Dendritic cell treated with granulocyte-macrophage colony-stimulating factor and Interleukin-4, amounts not matched to agents 40 ng/mL and 50 ng/mL, for 4 days (primary cell): Measurements from ENCODE around the gene PAFAH2.

Experiments used
- H3K27ac Mint-ChIP-seq: one replicate; pipeline ENCODE4 v1.8.0; 2022; ENCODE audit warnings: mild to moderate bottlenecking, mixed read lengths
- H3K27me3 Mint-ChIP-seq: one replicate; pipeline ENCODE4 v1.8.0; 2022; ENCODE audit warnings: mild to moderate bottlenecking, mixed read lengths
- H3K36me3 Mint-ChIP-seq: one replicate; pipeline ENCODE4 v1.8.0; 2022; ENCODE audit warnings: low read depth, mixed read lengths
- H3K4me1 Mint-ChIP-seq: one replicate; pipeline ENCODE4 v1.8.0; 2022; ENCODE audit warnings: low read depth, mixed read lengths
- H3K4me3 Mint-ChIP-seq: one replicate; pipeline ENCODE4 v1.8.0; 2022; ENCODE audit warnings: mild to moderate bottlenecking, moderate library complexity, mixed read lengths
- H3K9me3 Mint-ChIP-seq: one replicate; pipeline ENCODE4 v1.8.0; 2022; ENCODE audit warnings: mixed read lengths
- intact Hi-C: fragments of 100-400 bp; cut with micrococcal nuclease; formaldehyde crosslinking; loops from one replicate; pipeline ENCODE4 v1.15.0; 2022

PAFAH2 gene

GRCh38 chr1:26036756-26037281, 39.0 kb upstream of the PAFAH2 start:
- peaks cover 7% of the 10 kb centered on the region for H3K36me3 Mint-ChIP-seq
- intact Hi-C loops, result loop anchor here (5.0 kb wide), 1 partner anchor 125 kb away; no protein-coding TSS in a partner anchor
- H3K27me3 Mint-ChIP-seq, result peaks cover 62% of the 10 kb centered on the region
- peaks cover 32% of the 10 kb centered on the region for H3K4me1 Mint-ChIP-seq
- no peak overlapping the region for H3K4me3 Mint-ChIP-seq
- no peaks in the 10 kb centered on the region for H3K9me3 Mint-ChIP-seq
- H3K27ac Mint-ChIP-seq, result no peak overlapping the region

GRCh38 chr1:26035959-26036755, 38.3 kb upstream of the PAFAH2 start:
- Mint-ChIP-seq H3K27me3 (peaks cover 59% of the 10 kb centered on the region), H3K36me3 (peaks cover 7% of the 10 kb centered on the region), H3K27ac (peak overlapping the region; percentile 81), H3K9me3 (no peaks in the 10 kb centered on the region), H3K4me1 (peaks cover 35% of the 10 kb centered on the region), H3K4me3 (peak overlapping the region; percentile 93)
- intact Hi-C loops, result loop anchor here (5.0 kb wide), 1 partner anchor 126 kb away; no protein-coding TSS in a partner anchor

DNA sequence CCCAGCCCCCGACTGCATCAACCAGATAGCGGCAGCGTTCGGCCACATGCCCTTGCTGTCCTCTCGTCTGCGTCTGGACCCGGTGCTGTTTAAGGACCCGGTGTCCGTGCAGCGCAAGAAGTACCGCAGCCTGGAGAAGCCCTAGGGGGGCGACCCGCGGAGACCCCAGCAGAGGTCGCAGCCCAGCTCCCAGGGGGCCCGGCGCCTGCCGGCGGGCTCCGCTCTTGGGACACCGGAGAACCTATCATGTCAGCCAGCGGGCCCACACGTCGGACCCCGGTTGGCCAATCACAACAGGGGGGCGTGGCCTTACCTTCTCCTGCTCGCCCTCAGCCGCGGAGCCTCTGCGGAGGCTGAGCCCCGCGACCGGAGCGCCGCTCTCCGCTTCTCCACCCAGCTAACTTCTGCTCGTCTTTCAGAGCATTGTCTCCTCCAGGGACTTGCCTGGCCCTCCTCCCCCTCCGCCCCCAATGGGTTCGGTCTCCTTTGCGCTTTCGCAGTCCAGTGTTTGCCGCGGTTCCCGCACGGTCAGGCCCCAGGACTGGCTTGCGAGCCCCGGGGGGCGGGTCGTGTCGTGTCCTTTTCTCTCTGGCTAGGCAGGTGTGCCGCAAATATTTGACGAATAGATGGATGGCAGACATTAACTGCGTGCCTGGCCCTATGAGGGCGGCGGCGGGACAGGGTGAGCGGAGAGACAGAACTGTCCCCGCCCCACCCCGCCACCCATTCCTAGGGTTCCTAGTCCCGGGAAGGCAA, 37.5 kb upstream of the PAFAH2 start:
- Mint-ChIP-seq H3K36me3 (peaks cover 7% of the 10 kb centered on the region), H3K4me1 (peaks cover 41% of the 10 kb centered on the region), H3K4me3 (peak overlapping the region; percentile 93), H3K9me3 (no peaks in the 10 kb centered on the region), H3K27ac (peak overlapping the region; percentile 81), H3K27me3 (peaks cover 63% of the 10 kb centered on the region)
- intact Hi-C loops, result loop anchor here (5.0 kb wide), 1 partner anchor 127 kb away; no protein-coding TSS in a partner anchor

GRCh38 chr1:26034504-26035202, 36.8 kb upstream of the PAFAH2 start:
- H3K36me3 Mint-ChIP-seq, result peaks cover 7% of the 10 kb centered on the region
- H3K4me1 Mint-ChIP-seq, result peaks cover 41% of the 10 kb centered on the region
- H3K27ac Mint-ChIP-seq, result peak overlapping the region; percentile 81
- H3K4me3 Mint-ChIP-seq, result peak overlapping the region; percentile 93
- peaks cover 61% of the 10 kb centered on the region for H3K27me3 Mint-ChIP-seq
- intact Hi-C loops, result loop anchor here (5.0 kb wide), 1 partner anchor 128 kb away; no protein-coding TSS in a partner anchor
- H3K9me3 Mint-ChIP-seq, result no peaks in the 10 kb centered on the region

DNA sequence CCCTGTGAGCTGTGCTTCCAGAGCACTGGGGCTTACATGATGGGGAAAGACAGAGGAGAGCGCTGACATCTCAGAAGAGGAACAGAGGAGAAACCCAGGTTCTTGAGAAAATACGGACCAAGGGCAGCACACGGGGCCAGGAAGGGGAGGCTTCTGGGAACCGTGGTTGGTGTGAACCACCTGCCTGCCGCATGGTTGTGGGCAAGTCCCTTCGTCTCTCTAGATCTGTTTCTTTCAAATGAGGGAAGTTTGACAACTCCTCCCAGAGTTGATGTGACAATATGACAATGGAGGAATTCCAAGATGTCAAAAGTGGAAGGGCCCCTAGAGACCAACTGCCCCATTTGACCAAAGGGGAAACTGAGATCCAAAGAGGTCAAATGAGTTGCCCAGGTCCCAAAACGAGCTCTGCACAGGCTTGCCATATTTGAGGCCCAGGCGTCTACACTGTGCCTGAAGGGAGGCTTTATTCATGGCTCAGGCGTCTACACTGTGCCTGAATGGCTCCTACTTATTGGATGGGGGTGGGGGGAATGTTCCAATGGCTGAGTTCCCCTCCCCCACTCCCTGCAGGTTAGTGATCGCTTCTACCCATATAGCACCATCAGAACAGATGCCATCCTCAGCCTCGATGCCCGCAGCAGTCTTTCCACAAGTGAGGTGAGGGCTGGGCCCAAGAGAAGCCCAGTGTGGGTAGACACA, 34.9 kb upstream of the PAFAH2 start:
- peaks cover 7% of the 10 kb centered on the region for H3K36me3 Mint-ChIP-seq
- intact Hi-C loops, result no loop called here
- H3K4me1 Mint-ChIP-seq, result peaks cover 56% of the 10 kb centered on the region
- H3K27me3 Mint-ChIP-seq, result peaks cover 57% of the 10 kb centered on the region
- H3K4me3 Mint-ChIP-seq, result no peak overlapping the region
- H3K9me3 Mint-ChIP-seq, result no peaks in the 10 kb centered on the region
- H3K27ac Mint-ChIP-seq, result peak overlapping the region; percentile 11

DNA sequence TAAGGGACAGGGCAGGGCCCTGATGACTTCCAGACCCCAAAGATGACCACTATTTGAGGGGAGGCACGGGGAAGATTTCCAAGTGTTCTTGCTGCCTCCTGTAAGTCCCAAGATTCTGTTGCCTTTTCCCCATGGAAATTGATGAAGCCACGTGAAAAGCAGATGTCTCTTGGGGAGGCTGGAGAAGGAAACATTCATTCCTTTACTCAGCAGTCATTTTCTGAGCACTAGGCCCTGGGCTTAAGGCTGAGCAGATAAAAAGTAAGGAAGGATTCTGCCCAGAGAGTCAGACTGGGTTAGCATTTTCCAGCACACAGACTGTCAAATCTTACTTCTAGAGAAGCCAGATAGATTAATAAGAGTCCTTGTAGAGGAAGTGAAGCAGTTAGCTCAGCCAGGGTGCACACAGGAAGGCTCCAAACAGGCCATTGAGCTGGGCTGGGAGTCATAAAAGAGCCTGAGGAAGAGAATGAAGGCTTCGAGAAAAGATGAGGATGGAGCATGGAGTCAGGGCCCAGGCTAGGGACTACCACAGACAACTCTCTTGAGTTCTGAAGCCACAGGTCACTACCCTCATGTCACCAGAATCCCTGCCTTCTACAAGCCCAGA, 33.9 kb upstream of the PAFAH2 start:
- H3K27me3 Mint-ChIP-seq, result peaks cover 51% of the 10 kb centered on the region
- no peak overlapping the region for H3K4me3 Mint-ChIP-seq
- peaks cover 7% of the 10 kb centered on the region for H3K36me3 Mint-ChIP-seq
- H3K9me3 Mint-ChIP-seq, result no peaks in the 10 kb centered on the region
- H3K27ac Mint-ChIP-seq, result peak overlapping the region; percentile 11
- H3K4me1 Mint-ChIP-seq, result peaks cover 67% of the 10 kb centered on the region
- intact Hi-C loops, result no loop called here

DNA sequence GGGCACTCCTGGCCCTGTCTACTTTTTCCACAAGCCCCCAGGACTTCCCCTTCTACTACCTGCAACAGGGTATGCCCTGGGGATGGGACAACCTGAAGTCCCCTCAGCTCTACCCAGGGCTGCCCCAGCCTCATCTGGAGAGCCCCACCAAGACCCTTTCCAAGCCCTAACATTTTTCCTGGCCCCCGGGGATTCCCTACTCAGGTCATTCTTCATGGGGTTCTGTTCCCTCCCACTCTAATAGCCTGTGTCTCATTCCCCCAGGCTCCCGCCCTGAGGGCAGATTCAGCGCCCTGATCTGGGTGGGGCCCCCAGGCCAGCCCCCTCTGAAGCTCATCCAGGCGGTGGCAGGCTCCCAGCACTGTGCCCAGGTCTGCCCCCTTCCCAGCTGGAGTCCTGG, 33.3 kb upstream of the PAFAH2 start:
- Mint-ChIP-seq H3K27ac (no peak overlapping the region), H3K4me3 (no peak overlapping the region), H3K36me3 (peaks cover 7% of the 10 kb centered on the region), H3K4me1 (peaks cover 69% of the 10 kb centered on the region), H3K27me3 (peaks cover 47% of the 10 kb centered on the region), H3K9me3 (no peaks in the 10 kb centered on the region)
- intact Hi-C loops, result no loop called here

GRCh38 chr1:26029864-26030481, 32.1 kb upstream of the PAFAH2 start:
- Mint-ChIP-seq H3K4me1 (peaks cover 57% of the 10 kb centered on the region), H3K27me3 (peaks cover 44% of the 10 kb centered on the region), H3K27ac (no peak overlapping the region), H3K4me3 (no peak overlapping the region), H3K36me3 (no peaks in the 10 kb centered on the region), H3K9me3 (no peaks in the 10 kb centered on the region)
- intact Hi-C loops, result no loop called here

DNA sequence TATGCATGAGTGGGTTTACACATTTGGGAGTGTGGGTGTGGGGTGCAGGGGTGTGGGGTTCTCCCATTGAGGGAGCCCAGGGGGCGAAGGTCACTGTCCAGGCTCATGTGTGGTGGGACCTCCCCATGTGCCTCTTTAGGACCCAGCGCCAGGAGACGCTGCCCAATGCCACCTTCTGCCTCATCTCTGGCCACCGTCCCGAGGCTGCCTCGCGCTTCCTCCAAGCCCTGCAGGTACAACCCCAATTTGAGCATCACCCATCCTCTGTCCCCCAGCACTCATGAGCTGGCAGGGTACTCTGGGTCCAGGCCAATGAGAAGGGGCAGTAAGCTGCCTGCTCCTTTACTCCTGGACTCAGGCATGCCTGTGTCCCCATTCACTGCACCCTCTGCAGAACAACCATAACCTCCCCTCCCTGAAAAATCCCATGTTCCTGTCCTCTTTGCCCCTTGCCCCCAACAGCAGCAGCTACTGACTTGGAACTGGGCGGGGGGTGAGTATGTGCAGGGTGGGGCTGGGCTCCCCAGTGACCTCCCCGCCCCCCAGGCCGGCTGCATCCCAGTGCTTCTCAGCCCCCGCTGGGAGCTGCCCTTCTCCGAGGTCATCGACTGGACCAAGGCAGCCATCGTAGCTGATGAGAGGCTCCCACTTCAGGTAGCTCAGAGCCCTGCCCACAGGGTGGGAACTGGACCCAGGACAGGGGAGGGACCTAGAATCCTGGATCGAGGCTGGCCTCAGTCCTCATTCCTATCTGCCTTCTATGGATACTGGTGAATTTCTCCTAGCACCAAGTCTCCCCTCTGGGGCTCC, 31.4 kb upstream of the PAFAH2 start:
- Mint-ChIP-seq H3K4me3 (no peak overlapping the region), H3K4me1 (peaks cover 50% of the 10 kb centered on the region), H3K27ac (no peak overlapping the region), H3K27me3 (peaks cover 40% of the 10 kb centered on the region), H3K36me3 (no peaks in the 10 kb centered on the region), H3K9me3 (no peaks in the 10 kb centered on the region)
- intact Hi-C loops, result no loop called here

DNA sequence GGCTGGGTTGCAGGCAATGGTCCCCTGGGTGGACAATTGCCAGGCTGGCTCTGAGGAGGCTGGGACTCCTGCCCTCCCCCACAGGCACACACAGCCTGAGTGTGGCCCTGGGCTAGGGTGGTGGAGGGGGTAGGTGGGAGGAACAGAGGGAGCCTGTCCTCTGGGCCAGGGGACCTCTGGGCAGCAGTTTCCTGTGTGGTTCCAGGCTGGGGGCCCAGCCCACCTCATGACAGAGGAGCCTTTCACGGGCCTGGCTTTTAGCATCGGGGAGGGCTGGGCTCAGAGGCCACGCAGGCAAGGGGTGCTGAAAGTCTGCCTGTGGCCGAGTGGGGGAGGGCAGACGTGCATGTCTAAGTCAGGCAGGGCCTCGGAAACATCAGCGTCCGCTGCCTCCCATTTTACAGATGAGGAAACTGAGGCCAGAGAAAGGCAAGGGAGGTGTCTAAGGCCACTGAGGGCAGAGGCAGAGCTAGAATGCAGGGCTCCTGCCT, 30.7 kb upstream of the PAFAH2 start:
- Mint-ChIP-seq H3K4me3 (no peak overlapping the region), H3K27ac (peak overlapping the region; percentile 75), H3K36me3 (no peaks in the 10 kb centered on the region), H3K4me1 (peaks cover 49% of the 10 kb centered on the region), H3K27me3 (peaks cover 34% of the 10 kb centered on the region), H3K9me3 (no peaks in the 10 kb centered on the region)
- intact Hi-C loops, result no loop called here

DNA sequence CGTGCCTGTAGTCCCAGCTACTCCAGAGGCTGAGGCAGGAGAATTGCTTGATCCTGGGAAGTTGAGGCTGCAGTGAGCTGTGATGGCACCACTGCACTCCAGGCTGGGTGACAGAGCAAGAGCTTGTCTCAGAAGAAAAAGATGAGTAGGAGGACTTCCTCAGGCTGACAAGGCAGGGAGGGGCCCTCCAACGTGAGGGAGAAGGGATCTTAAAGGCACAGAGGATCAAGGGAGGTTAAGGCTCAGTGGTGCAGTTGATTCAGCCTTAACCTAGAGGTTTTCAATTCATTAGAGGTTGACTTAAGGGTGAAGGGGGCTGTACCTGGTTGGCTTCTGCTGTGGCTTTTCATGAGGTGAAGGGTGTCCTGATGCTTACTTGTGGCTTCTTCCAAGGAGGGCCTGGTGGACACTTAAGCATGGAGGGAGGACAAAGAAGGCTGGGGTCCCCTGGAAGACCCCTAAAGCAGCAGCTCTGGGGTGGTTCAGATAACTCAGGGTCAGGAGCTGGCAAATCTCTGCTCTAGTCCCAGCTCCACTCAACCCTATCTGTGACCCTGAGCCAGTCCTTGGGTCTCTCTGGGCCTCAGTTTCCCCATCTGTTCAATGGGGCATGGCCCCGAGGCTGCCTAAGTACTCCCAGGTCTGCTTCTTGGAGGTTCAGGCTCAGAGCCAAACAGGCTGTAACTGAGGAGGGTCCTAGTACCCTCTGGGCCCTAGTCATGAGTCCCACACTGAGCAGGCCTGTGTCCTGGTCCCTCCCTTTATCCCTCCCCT, 30.0 kb upstream of the PAFAH2 start:
- intact Hi-C loops, result no loop called here
- Mint-ChIP-seq H3K9me3 (no peaks in the 10 kb centered on the region), H3K4me3 (peak overlapping the region; percentile 49), H3K27ac (peak overlapping the region; percentile 75), H3K4me1 (peaks cover 49% of the 10 kb centered on the region), H3K36me3 (no peaks in the 10 kb centered on the region), H3K27me3 (peaks cover 39% of the 10 kb centered on the region)
